ENCODE measurements around the gene PSMB2.
"Not testable (repeated sequence)": the region's sequence is repeated elsewhere in the genome, so short reads cannot be mapped to it uniquely, and the experiment has no call there.

PSMB2 gene

GRCh38 chr1:35641233-35641866 is at the start of gene PSMB2:
Gene PSMB2, minus strand, starts transcription at chr1:35641526. Its CDS starts 94 bp downstream, at chr1:35641432.
- peak; percentile 97 for DNase-seq

- no peak for DNase-seq
Observed at GRCh38 chr1:35691080-35691479, 49.8 kb upstream of the PSMB2 start.

- DNase-seq, result not testable (repeated sequence)
Observed at GRCh38 chr1:35690103-35690502, 48.8 kb upstream of the PSMB2 start.

- DNase-seq, result no peak
Observed at GRCh38 chr1:35688161-35688560, 46.8 kb upstream of the PSMB2 start.

GRCh38 chr1:35683012-35683411 is 41.7 kb upstream of the PSMB2 start:
- DNase-seq, result no peak

- no peak for DNase-seq
Observed at GRCh38 chr1:35680271-35680670, 38.9 kb upstream of the PSMB2 start.

- no peak for DNase-seq
Observed at GRCh38 chr1:35675773-35676172, 34.4 kb upstream of the PSMB2 start.

- DNase-seq, result no peak
Observed at GRCh38 chr1:35674111-35674510, 32.8 kb upstream of the PSMB2 start.

GRCh38 chr1:35672116-35672515 is 30.8 kb upstream of the PSMB2 start:
- peak; percentile 55 for DNase-seq

- peak; percentile 40 for DNase-seq
Observed at GRCh38 chr1:35668506-35668905, 27.2 kb upstream of the PSMB2 start.

- no peak for DNase-seq
Observed at GRCh38 chr1:35666916-35667315, 25.6 kb upstream of the PSMB2 start.

- no peak for DNase-seq
Observed at GRCh38 chr1:35666216-35666615, 24.9 kb upstream of the PSMB2 start.

- no peak for DNase-seq
Observed at GRCh38 chr1:35663434-35663833, 22.1 kb upstream of the PSMB2 start.

GRCh38 chr1:35661474-35661795 is 20.1 kb upstream of the PSMB2 start:
- no peak for DNase-seq

GRCh38 chr1:35660581-35661473 is 19.5 kb upstream of the PSMB2 start:
- peak; percentile 36 for DNase-seq

GRCh38 chr1:35659589-35659988 is 18.3 kb upstream of the PSMB2 start:
- DNase-seq, result no peak

GRCh38 chr1:35657851-35658250 is 16.5 kb upstream of the PSMB2 start:
- DNase-seq, result no peak

- no peak for DNase-seq
Observed at GRCh38 chr1:35656863-35657232, 15.5 kb upstream of the PSMB2 start.

GRCh38 chr1:35656148-35656862 is 15.0 kb upstream of the PSMB2 start:
- DNase-seq, result no peak

- DNase-seq, result no peak
Observed at GRCh38 chr1:35655196-35655595, 13.9 kb upstream of the PSMB2 start.

GRCh38 chr1:35650416-35650815 is 9.1 kb upstream of the PSMB2 start:
- DNase-seq, result no peak

GRCh38 chr1:35646043-35646442 is 4.7 kb upstream of the PSMB2 start:
- no peak for DNase-seq

GRCh38 chr1:35644204-35644603 is 2.9 kb upstream of the PSMB2 start:
- DNase-seq, result no peak

GRCh38 chr1:35642471-35642955 is 1.2 kb upstream of the PSMB2 start:
- peak; percentile 5 for DNase-seq

All from retina (tissue), 1 donor.